GM12801 (cell line): ENCODE measurements around the gene MYOF.

Experiments used
- TF ChIP-seq, protein P1 (sequence below): IDR thresholded peaks from one replicate; pipeline ENCODE4 v1.5.1; 2011; ENCODE audit warnings: control low read depth; ENCODE audit not compliant: insufficient read length; ENCODE audit errors: extremely low read depth

Gene MYOF

DNA sequence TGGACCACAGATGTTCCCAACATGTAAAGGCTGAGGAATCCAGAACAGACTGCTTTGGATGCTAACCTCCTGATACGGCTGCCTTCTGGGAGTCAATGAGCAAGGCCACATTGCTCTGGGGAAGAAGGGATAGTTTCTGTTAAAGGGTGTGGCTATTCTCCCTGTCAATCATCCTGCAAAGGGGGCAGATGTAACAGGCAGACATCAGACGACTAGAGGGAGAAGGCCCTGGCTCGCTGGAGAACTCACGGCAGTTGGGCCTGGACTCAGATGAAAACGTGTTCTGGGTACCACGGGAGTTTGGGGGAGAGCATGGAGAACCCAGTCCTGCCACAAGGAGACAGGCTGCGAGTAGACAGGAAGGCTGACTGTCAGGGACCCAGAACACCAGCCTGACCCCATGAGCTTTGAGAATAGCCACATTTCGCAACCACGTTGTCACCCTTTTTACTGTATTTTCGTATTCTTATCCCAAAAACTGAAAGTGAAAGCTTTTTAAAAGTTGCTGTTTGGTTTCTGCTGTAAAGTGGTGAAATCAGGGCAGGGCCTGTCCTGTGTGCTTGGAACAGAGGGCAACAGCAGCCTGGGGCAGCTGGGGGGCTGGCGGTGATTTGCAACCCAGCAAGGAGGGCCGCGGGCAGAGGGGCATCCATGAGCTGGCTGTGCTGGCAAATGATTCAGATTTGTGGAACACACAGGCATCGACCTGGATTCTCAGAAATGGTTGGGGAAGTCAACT, 95.3 kb downstream of the MYOF start:
- TF ChIP-seq, protein P1, sequence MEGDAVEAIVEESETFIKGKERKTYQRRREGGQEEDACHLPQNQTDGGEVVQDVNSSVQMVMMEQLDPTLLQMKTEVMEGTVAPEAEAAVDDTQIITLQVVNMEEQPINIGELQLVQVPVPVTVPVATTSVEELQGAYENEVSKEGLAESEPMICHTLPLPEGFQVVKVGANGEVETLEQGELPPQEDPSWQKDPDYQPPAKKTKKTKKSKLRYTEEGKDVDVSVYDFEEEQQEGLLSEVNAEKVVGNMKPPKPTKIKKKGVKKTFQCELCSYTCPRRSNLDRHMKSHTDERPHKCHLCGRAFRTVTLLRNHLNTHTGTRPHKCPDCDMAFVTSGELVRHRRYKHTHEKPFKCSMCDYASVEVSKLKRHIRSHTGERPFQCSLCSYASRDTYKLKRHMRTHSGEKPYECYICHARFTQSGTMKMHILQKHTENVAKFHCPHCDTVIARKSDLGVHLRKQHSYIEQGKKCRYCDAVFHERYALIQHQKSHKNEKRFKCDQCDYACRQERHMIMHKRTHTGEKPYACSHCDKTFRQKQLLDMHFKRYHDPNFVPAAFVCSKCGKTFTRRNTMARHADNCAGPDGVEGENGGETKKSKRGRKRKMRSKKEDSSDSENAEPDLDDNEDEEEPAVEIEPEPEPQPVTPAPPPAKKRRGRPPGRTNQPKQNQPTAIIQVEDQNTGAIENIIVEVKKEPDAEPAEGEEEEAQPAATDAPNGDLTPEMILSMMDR: no peak

GRCh38 chr10:93385345-93385744, 96.8 kb downstream of the MYOF start:
- TF ChIP-seq, protein P1: no peak

GRCh38 chr10:93384006-93384405, 98.1 kb downstream of the MYOF start:
- TF ChIP-seq, protein P1: no peak

- TF ChIP-seq, protein P1: no peak
These were observed 98.6 kb downstream of the MYOF start for GRCh38 chr10:93383562-93383981.

GRCh38 chr10:93379731-93380575, 102.2 kb downstream of the MYOF start:
- TF ChIP-seq, protein P1: no peak

DNA sequence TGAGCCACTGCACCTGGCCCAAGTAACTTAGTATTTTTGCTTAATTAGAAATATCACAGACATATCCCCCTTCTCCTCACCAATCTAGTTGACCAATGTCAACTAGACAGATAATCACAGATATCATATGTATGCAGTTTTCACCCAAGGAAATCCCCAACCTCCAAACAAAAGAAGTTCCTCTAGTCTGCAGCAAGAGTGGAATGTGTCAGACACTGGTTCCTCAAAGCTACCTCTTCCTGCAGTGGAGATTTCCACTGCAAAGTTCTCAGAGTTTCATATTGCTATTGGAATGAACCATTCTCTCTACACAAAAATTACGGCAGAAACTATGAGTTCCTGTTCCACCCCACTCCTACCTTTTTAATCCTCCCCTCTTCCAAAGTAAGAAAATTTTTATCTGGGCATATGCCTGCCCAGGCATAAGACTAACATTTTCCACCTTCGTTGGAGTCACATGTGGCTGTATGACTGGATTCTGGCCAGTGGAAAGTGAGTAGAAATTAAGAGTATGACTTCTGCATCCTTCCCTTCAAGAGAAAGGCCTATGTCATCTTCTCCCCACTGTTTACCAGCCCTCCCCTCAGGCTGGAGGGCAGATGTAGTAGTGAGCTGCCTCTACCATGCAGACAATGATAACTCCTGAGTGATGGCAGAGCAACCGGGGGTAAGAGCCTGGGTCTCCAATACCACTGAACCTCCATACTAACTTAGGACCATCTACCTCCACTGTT, 103.0 kb downstream of the MYOF start:
- TF ChIP-seq, protein P1: no peak

DNA sequence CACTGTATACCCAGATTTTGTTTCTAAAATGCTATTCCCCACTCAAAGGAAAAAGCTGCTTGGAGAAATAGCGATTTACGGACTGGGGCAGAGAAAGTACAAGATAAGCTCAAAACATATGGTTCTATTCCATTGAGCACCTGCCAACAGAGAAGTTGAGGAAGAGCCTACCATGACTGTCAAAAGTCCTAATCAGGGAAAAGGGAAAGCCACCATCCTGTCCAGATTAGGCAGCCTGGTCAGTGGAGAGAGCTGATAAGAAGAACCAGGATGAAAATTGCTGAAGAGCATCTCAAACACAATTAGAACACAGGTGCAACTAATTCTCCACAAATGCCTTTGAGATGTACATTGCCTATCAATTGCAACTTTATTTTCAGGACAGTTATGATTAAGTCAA, 104.1 kb downstream of the MYOF start:
- TF ChIP-seq, protein P1: no peak
